Left colon (tissue), 2 donors: ENCODE results near the gene P2RX3. TPM values are rescaled to one million over a fixed set of nuclear protein-coding genes. Genes with fewer than 3 reads are reported as not detected.
"Not testable (repeated sequence)": the region's sequence is repeated elsewhere in the genome, so short reads cannot be mapped to it uniquely, and the experiment has no call there.

Source experiments
- ATAC-seq: fragments of 200-7000 bp; cut with Tn5 transposase; one replicate; pipeline ENCODE4 v1.9.1; 2020; ENCODE audit warnings: mild to moderate bottlenecking, moderate library complexity
- DNase-seq, 2 donors: peaks; one replicate each; pipeline ENCODE4 v3.0.0-alpha.2; 2020
- intact Hi-C, 2 donors: fragments of 100-400 bp; cut with DNase I in 1 of 2; cut with micrococcal nuclease in 1 of 2; formaldehyde crosslinking; loops; one replicate each; pipeline versions ENCODE4 v1.11.2 to v1.14.0; 2022; cut with DNase I, micrococcal nuclease
- total RNA-seq, 2 donors: library from RNA; stranded (reverse); fragmentation: NEBNext Ultra II Directional; extraction: Animal tissue kit (Norgen Biotek cat#: 25700); gene quantifications; one replicate each; pipeline ENCODE4 v1.2.1, GENCODE V29; 2021
- donor health status: DM: no; HTN: no; CAD: no.
- donor health status: DM: yes; HTN: yes; CAD: no.

Gene P2RX3
- total RNA-seq, 2 donors from 2014 or later: not detected

DNA sequence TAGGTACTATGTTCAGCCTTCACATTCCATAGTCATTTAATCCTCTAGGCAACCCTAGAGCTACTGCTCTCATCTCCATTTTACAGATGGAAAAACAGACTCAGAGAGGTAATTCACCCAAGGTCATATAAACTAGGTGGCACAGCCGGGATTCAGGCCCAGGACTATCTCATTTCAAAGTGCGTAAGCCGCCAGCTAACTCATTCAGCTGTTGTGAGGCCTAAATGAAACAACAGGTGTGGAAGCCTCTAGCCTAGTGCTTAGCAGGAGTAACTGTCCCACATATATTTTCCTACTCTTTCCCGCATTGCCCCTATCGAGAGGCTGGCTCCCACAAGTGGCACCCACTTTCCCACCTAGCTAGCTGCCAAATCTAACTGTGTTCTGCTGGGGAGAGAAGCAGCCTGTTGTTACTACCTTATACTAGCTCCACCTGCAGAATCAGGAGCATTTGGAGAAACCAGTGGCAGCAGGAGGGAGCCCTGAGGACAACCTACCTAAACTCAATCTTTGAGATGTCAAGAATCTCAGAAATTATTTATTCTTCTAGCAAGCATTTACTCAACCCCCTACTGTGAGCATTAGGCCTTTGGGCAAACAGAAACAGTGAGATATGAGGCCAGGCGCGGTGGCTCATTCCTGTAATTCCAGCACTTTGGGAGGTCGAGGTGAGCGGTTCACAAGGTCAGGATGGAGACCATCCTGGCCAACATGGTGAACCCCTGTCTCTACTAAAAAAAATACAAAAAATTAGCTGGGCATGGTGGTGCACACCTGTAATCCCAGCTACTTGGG lies 21.9 kb downstream of the P2RX3 start:
- DNase-seq (no peak), ATAC-seq (no peak)
- intact Hi-C loops: no loop called here

DNA sequence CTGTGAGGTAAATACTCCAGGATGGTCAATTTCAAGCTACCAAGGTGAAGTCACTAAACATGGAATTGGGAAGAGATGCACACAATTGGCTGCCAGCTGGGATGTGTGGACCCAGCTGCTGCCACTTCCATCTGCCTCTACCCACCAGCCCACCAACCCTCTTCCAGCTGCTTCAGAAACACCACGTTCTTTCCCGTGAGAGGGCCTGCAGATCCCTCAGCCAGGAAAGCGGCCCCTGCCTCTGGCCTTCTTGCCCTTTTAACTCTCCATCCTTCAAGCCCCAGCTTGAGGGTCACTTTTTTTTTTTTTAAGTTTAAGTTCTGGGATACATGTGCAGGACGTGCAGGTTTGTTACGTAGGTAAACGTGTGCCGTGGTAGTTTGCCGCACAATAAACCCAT lies 22.8 kb downstream of the P2RX3 start:
- DNase-seq: no peak
- ATAC-seq: no peak
- intact Hi-C loops: no loop called here

DNA sequence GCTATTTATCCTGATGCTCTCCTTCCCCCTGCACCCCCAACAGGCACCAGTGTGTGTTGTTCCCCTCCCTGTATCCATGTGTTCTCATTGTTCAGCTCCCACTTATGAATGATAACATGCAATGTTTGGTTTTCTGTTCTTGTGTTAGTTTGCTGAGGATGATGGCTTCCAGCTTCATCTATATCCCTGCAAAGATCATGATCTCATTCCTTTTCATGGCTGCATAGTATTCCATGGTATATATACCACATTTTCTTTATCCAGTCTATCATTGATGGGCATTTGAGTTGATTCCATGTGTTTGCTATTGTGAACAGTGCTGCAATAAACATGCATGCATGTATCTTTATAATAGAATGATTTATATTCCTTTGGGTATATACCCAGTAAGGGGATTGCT lies 23.3 kb downstream of the P2RX3 start:
- ATAC-seq, DNase-seq: not testable (repeated sequence)

DNA sequence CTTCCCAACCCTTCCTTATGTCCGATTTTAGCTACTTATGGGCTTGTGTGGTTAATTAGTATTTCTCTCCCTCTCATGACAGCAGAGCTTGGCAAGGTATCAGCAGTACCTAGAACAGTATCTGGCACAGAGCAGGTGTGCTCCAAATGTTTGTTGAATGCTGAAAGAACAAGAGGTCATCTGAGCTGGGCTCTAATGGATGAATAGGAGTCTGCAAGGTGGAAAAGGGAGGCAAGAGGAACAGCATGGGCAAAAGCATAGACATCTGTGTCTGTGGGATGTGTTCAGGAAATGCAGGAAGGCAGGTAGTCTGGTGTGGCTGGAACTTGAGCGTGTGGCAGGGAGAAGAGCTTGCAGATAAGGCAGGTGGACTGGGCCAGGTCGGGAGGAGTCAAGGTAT lies 23.8 kb downstream of the P2RX3 start:
- ATAC-seq (no peak), DNase-seq (no peak)
- intact Hi-C loops: no loop called here

More for the DNA sequence above, 23.3 kb downstream of the P2RX3 start:
- intact Hi-C loops: not testable (repeated sequence)

DNA sequence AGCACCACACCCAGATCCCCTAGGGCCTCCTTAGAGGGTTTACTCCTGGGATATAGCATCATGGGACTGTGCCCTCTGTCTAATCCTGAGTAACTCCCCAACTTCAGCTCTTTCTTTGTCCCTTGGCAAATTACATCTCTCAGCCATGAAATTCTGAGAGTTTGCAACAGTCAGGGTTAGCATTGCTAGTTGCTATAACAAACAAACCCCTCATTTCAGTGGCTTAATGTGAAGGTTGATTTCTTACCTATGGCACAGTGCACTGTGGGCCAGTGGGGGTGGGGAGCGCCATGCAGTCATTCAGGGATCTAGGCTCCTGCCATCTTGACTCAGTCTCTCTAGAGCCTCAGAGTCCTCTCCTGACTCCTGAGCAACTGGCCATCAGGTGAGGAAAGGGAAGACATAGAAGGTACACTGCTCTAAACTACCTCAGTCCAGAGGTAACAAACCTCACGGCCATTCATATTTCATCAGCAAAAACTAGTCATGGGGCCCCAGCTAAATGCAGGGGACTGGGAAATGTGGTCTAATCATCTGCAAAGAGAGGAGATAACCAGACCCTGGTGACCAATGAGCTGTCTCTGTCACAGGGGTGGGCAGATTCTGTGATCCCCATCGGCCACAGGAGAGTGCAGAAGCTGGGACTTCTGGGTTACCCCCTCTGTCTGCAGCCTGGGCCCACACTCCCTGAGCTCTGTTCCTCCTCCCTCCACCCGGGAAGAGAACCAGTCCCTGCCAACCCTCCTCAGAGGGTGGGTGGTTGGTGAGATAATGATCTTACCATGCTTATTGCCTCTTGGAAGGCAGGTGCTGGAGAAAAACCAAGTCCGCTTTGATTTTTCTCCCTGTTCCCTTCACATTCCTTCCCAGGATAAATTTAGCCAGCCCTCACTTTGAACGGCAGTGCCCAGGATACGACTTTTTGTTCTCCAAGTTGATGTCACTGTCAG lies 25.3 kb downstream of the P2RX3 start:
- ATAC-seq (no peak), DNase-seq (no peak)
- intact Hi-C loops: no loop called here

DNA sequence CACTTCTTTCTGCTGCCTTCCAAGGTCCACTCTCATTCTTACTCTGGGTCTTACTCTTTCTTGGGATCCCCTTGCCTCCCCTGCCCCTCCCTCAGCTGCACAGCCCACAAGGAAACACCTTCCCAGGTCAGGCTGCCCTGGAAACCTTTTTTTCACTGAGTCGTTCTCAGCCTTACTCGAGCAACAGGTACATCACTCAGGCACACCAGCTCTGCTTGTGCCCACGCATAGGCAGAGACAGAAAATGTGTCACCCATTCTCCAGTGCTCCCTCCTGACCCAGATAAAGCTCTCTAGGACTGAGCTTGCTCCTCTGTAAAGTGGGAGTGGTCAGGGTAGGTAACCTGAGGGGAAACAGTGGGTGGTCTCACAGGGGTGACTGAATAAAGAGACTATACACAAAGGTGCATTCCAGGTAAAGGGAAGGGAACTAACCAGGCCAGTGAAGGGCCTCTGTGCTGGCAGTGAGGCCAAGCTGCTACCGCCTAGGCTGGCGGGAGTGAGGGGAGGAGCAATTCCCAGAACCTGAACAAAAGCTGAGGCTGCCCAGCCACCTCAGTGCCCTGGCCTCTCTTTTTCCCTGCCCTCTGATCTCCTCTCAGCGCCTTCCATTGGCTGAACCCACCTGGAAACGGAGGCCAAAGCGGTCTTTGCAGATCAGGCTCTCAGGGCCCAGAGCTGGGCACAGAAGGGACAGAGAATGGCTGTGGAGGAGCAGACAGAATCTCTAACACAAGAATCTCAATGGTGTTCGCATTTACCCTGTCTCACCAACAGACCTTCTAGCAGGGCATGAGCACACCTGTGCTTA lies 26.9 kb downstream of the P2RX3 start:
- DNase-seq (no peak), ATAC-seq (no peak)
- intact Hi-C loops: no loop called here

DNA sequence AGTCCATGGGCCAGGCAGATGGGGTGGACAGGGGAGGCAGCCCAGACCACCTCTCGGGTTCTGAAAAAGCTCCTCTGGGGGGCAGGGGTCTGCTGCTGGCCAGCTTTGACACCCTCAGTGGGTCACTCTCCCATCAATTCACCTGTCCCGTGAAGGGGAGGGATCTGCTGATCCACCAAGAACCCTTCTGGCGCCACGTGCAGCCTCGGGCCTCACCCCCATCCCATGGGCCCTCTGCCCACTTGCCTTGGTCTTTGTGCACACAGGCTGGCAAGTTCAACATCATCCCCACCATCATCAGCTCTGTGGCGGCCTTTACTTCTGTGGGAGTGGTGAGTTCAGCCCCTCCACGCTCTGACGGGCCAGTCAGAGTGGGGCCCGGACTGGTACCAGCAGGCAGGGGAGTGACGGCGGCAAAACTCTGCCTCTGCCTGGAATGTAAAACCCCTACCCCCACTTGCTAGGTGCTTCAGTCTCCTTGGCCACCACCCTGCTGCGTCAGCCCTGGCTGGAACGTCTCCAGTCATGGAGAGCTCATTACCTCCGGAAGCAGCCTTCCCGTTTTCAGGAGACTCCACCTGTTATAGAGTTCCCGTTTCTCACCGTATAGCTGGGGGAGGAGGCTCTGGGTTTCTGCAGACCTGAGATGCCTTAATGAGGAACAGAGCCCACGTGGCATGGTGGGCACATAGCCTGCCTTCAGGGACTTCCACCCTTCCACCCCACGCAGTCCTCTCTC lies 30.1 kb downstream of the P2RX3 start:
- no peak for DNase-seq
- no peak for ATAC-seq
- intact Hi-C loops: no loop called here

DNA sequence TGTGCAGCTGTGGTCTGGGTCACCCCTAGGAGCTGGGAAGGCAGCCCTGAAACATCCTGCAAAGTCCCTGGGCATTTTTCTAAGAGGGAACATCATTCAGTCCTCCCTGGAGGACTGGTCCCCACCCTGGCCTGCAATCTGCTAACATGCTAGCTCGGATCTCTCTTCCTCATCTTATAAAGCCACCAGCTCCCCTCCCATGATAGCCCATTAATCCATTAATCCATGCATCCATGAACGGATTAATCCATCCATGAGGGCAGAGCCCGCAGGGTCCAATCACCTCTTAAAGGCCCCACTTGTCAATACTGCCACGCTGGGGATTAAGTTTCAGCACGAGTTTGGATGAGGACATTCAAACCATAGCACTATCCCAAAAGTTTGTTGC lies 30.7 kb downstream of the P2RX3 start:
- DNase-seq (no peak), ATAC-seq (no peak)
- intact Hi-C loops: no loop called here

DNA sequence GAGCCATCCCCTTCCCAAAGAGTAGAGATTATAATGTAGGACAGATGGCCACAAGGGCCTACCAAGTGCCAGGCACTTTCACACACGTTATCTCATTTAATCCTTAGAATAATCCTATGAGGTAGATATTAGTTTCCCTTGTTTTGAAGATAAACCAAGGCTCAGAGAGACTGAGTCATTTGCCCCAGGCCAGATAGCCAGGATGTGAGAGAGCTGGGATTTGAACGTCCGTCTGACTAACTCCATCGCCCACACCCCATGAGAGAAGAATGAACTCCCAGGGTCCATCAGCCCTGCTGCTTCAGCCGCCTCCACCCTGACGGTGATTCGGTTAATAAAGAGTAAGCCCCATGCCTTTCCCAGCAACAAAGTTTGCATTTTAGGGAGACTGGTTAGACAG lies 32.1 kb downstream of the P2RX3 start:
- no peak for ATAC-seq
- intact Hi-C loops: no loop called here

DNA sequence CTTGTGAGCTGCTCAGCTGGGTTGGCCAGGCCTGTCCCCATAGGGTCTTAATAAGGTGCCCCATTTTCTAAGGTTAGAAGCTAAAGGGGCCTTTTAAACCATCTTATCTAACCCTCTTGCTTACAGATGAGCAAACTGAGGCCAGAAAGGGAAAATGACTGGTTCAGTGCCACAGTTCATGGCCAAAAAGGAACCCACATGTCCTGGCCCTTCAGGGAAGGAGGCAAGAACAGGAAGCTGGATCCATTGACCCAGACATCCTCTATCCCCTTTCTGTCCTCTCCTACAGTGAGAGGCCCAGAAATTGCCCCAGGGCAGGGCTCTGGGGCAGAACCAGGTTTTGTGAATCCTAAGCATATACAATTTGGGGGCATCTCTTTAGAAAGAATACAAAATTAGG lies 32.8 kb downstream of the P2RX3 start:
- DNase-seq (no peak), ATAC-seq (no peak)
- intact Hi-C loops: no loop called here

More for the DNA sequence above, 32.1 kb downstream of the P2RX3 start:
- DNase-seq: no peak

DNA sequence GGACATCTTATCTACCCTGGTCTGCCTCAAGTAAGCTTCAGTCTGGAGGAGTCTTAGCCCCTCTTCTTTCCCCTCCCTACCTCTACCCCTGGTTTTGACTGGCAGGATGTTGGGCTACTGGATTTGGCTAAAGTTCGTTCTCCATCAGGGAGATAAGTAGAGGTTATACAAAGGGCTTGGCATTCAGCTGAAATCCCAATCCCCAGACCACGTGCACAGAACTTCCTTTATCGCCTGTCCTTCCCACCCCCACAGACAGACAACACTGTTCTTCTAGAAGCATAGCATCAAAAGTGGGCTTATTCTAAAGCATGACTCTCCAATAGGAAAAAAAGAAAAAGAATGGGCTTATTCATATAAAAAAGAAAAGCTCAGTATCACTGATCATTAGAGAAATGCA lies 35.0 kb downstream of the P2RX3 start:
- ATAC-seq: no peak
- intact Hi-C loops: no loop called here
- DNase-seq: no peak

DNA sequence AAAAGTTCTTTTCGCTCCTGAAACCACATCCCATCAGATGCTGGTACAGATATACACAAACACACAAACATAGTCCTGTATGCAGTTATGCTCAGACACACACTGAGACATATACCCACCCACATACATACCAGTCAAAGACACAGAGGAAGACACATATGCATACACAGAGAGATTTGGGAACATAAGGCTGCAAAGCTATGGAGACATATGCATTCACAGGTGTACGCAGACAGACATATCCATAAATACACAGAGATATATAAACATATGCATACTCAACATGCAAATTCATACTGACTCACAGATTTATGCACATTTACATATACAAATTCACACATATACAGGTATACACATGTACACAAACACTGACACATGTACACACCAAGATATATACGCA lies 36.8 kb downstream of the P2RX3 start:
- intact Hi-C loops: no loop called here
- ATAC-seq (no peak), DNase-seq (no peak)

DNA sequence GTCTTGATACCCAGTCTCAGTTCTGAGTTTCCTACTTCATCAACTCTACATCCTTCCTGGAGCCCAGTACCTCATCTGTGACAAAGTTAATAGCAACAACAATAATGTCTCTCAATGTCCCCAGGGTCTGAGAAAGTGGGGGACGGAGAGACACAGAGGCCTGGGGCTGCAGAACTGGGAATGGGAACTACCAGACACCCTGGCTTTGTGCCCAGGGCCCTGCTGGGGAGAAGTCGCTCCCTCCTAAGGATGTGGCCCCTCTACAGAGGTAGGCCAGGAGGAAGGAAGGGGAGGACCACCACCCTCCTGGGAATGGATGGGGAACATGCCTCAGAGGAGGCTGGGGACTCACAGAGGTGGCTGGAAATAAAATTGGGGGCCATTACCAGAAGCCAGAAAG lies 37.3 kb downstream of the P2RX3 start:
- intact Hi-C loops: no loop called here
- no peak for DNase-seq
- no peak for ATAC-seq

DNA sequence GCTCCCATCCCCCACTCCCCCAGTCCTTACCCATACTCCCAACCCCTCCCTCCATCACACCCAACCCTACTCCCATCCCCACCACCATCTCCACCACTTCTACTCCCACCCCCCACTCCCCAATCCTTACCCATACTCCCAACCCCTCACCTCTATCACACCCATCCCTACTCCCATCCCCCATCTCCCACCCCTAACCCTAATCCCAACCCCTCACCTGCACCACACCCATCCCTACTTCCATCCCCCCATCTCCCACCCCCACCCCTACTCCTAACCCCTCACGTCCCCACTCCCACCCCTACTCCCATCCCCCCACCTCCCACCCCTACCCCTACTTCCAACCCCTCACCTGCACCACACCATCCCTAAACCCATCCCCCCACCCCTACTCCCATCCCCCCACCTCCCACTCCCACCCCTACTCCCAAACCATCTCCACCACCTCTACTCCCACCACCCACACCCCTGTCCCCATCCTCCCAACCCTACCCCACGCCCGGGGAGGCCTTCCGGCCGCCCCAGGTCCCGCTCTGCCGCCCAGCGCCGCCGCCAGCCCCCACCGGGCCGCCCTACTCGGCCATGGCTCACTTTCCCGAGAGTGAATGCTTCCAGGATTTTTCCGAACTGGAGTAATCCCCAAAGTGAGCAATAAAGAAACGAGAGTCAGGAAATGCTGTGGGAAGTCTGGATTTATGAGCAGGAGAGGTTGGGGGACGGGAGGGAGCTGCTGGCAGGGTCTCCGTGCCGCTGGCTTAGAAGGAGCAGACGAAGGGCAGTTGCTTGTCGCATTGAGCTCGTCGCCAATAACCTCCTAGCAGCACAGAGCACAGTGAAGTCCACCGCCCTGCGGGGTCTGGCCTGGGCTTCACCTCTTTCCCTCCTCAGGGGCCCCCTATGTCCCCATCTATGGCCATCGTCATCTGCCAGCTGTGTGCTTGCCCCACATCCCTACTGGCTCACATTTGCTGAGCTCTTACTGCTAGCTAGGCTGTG lies 38.2 kb downstream of the P2RX3 start:
- intact Hi-C loops: no loop called here
- ATAC-seq: no peak
- DNase-seq: no peak

DNA sequence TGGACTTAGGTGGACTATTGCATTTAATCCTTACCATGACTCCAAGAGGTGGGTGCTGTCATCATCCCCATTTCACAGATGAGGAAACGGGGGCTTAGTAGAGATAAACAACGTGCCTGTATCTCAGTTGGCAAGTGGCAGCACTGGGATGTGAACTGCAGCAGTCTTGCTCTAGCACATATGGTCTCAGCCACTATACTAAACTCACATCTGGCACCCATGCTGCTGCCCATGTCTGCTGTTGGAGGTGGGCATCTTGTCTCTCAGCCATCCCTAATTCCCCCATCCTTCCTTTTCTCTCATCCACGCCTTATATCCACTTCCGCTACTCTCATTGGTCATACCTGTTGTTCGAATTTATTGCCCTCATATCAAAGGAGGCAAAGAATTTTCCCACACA lies 39.0 kb downstream of the P2RX3 start:
- intact Hi-C loops: no loop called here
- no peak for ATAC-seq

DNA sequence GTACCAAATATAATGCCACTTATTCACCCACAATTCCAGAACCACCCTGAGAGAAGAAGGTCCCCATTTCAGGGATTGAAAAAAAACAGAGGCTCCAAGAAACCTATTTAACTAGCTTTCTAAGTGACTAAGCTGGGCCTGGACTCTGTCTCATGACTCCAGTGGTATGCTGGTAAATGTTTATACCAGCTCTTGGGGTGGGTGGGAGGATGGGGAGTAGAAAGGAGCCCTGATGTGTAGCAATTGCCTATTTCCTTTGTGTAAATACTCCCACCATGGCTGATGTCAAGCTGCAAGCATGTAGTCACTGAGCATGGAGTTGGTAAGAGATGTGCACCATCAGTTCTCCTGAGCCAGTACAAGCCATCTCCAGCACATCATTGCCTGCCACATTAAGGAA lies 40.0 kb downstream of the P2RX3 start:
- DNase-seq: no peak
- no peak for ATAC-seq
- intact Hi-C loops: no loop called here

More for the DNA sequence above, 39.0 kb downstream of the P2RX3 start:
- no peak for DNase-seq

DNA sequence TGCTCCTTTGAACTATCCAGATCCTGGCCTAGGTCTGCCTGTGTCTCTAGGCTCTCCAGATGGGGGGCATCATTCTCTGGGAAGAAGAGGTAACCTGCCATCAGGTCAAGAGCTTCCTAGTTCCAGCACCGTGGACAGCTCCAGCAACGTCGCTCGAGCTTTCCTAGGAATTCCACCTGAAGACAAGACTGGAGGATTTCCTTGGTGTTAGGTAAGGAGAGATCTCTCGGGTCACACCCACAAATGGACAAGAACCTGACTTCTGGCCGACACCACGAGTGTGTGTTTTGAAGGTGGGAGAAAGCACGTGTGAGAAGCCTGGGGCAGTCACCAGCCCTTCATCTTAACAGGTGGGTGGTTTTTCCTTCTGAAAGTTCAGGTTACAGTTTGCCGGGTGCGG lies 41.6 kb downstream of the P2RX3 start:
- DNase-seq (no peak), ATAC-seq (no peak)

DNA sequence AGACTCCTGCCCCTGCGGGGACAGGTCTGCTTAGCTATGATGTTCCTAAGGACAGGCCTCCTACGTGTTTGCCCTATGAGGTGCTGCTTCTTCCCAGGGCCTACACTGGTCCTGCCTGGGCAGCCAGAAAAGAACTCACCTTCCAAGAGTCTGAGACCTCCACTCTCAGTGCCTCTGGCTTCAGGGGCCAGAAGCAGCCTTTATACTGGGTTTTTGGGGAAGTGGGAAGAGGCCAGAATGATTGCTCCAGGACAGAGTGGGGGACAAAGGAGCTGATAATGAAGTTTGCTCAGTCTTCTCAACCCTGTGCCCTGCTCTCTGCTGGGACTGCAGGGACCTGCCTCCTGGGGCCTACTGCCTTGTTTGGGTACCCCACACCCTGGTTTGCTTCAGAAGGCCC lies 42.8 kb downstream of the P2RX3 start, which contains the start of gene PRG3:
Gene PRG3 (minus strand): TSS at position 176 of the 400 bp plus-strand sequence. CDS start 442 bp downstream, outside the sequence.
- DNase-seq (no peak), ATAC-seq (no peak)
- intact Hi-C loops: no loop called here

More for the DNA sequence above, 41.6 kb downstream of the P2RX3 start:
- intact Hi-C loops: no loop called here
